ENCODE data around the gene CELF2.

DNA sequence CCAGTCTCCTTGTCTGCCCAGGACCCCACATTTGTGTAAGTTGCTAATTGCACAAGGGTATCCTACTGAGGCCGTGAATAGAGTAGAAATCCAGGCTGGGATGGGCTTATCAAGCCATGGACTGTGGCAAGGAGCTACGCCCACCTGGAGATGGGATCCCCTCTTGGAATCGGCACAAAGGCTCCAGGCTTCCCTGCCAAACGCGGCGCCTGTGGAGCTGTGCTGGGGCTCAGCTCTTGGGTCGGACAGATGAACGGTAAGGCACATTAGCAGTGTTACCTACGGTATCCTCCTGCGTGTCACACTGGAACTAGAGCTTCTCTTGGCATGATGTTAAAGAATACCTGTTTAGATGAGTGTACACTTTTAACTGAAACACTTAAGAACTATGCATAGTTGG lies 196.7 kb downstream of the CELF2 start:
- TF ChIP-seq EZH2 (IDR thresholded peaks at IDR 0.05; ENCODE audit: borderline replicate concordance) (no peak), CTCF (IDR thresholded peaks at IDR 0.05; ENCODE audit: poor library complexity) (no peak), EZH2phosphoT487 (IDR thresholded peaks at IDR 0.05; ENCODE audit: low read depth, severe bottlenecking, unreplicated experiment) (no peak)

Measured in hepatocyte (in vitro differentiated cells).